ENCODE data around the gene CCDC116.

GRCh38 chr22:21679383-21679782, 46.8 kb downstream of the CCDC116 start:
- TF ChIP-seq, protein P1, sequence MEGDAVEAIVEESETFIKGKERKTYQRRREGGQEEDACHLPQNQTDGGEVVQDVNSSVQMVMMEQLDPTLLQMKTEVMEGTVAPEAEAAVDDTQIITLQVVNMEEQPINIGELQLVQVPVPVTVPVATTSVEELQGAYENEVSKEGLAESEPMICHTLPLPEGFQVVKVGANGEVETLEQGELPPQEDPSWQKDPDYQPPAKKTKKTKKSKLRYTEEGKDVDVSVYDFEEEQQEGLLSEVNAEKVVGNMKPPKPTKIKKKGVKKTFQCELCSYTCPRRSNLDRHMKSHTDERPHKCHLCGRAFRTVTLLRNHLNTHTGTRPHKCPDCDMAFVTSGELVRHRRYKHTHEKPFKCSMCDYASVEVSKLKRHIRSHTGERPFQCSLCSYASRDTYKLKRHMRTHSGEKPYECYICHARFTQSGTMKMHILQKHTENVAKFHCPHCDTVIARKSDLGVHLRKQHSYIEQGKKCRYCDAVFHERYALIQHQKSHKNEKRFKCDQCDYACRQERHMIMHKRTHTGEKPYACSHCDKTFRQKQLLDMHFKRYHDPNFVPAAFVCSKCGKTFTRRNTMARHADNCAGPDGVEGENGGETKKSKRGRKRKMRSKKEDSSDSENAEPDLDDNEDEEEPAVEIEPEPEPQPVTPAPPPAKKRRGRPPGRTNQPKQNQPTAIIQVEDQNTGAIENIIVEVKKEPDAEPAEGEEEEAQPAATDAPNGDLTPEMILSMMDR (IDR thresholded peaks at IDR 0.05) = no peak
- TF ChIP-seq POLR2A (IDR thresholded peaks at IDR 0.05) (no peak), POLR2AphosphoS5 (IDR thresholded peaks at IDR 0.05) (no peak)

All from prostate gland (tissue), 2 donors.